ENCODE results near the gene ARHGAP45. TPM values are rescaled to one million over a fixed set of nuclear protein-coding genes. Genes with fewer than 3 reads are reported as not detected.

The ARHGAP45 gene
- total RNA-seq, 4 donors from 2014 or later: 17.8 to 28.3 (median 21.2) TPM

DNA sequence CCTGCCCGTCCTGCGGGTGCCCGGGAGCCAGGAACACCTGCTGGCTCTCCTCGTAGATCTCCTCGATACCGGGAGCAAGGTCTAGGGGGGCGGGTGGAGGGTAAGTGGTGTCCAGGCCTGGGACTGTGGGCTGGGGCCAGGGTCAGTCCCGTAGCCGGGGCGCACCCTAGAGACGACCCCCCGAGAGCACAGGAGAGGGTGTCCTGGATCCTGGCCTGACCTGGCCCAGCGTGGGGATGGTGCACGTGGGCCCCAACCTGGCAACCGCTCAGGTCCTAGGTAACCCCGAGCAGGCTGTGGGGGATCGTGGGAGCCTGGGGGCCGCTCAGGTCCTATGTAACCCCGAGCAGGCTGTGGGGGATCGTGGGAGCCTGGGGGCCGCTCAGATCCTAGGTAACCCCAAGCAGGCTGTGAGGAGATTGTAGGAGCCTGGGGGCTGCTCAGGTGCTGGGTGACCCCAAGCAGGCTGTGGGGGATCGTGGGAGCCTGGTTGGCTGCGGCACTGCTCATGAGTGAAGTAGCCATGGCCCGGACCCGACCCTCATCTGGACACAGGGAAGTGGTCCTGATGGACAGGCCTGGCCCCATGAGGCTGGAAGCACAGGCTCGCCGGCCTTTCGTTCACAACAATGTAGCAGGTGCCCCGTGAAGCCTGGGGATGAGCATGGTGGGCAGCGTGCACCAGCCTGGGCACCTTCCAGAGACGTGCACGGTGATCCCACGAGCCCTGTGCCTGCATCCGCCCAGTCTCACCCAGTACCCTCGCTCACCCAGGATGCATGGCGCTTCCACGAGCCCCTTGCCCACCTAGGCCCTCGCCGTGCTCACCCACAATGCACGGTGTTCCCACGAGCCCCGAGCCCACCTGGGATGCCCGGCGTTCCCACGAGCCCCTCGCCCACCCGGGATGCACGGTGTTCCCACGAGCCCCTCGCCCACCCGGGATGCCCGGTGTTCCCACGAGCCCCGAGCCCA lies 43.0 kb downstream of the ARHGAP45 start:
- H3K27ac ChIP-seq (replicated peaks in 1 of 4): peak overlapping the region in 1 of 4 donors; percentile 14
- 91% methylated on average over 32 of the region's 54 CpGs for WGBS
- DNase-seq (ENCODE audit: extremely low spot score): no peak
- peaks cover 39 to 69% (median 52%) of the 10 kb centered on the region in 4 donors for H3K4me1 ChIP-seq
- H3K27me3 ChIP-seq: no peaks in the 10 kb centered on the region
- TF ChIP-seq POLR2A (IDR thresholded peaks at IDR 0.05; ENCODE audit: low read depth): no peak
- peak in 1 of 2 donors; percentile 2 for TF ChIP-seq POLR2AphosphoS5 (IDR thresholded peaks at IDR 0.05)
- H3K4me3 ChIP-seq: no peak overlapping the region
- intact Hi-C loops (cut with DNase I): loop anchor here (5.0 kb wide), 1 partner anchor 82 kb away; no protein-coding TSS in a partner anchor
- no peaks in the 10 kb centered on the region for H3K9me3 ChIP-seq
- peaks cover 39 to 90% (median 85%) of the 10 kb centered on the region in 4 donors for H3K36me3 ChIP-seq

DNA sequence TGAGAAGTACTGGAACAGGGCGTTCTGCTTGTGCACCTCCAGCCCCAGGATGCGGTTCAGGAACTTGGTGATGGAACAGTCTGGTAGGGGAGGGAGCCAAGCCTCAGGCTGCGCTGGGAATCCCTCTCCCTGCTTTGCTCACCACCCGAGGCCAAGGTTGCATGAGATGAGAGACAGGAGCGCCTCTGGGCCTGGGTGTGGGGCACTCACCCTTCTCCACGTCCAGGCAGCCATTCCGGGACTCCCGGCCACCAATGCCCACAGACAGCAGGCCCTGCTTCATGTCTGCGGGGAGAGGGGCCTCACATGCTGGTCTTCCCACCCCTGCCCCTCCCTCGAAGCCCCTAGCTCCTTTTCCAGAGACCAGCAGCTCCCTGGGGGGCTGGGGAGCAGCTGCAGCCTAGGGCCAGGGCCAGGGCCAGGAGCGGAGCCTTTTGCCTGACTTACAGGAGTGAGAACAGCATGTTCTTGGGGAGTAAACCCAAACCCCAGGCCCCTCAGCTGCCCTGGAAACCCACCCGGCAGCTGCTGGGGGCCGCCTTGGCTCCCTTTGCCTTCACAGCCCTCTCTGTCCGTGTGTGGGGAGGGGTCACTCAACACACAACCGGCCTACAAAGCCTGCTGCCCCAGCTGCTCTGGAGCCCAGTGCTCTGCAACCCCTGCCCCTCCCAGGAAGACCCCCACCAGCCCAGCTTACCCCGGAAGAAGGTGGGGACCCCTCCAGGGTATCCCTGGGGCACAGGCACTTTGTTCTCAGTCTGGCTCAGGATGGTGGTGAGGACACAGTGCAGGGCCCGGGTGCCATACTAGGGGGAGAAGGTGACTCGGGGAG lies 44.1 kb downstream of the ARHGAP45 start:
- H3K4me3 ChIP-seq: no peak overlapping the region
- WGBS: 83% methylated on average over 12 of the region's 18 CpGs
- H3K4me1 ChIP-seq: peaks cover 28 to 59% (median 41%) of the 10 kb centered on the region in 4 donors
- H3K27me3 ChIP-seq: no peaks in the 10 kb centered on the region
- H3K9me3 ChIP-seq: no peaks in the 10 kb centered on the region
- TF ChIP-seq, protein P1, sequence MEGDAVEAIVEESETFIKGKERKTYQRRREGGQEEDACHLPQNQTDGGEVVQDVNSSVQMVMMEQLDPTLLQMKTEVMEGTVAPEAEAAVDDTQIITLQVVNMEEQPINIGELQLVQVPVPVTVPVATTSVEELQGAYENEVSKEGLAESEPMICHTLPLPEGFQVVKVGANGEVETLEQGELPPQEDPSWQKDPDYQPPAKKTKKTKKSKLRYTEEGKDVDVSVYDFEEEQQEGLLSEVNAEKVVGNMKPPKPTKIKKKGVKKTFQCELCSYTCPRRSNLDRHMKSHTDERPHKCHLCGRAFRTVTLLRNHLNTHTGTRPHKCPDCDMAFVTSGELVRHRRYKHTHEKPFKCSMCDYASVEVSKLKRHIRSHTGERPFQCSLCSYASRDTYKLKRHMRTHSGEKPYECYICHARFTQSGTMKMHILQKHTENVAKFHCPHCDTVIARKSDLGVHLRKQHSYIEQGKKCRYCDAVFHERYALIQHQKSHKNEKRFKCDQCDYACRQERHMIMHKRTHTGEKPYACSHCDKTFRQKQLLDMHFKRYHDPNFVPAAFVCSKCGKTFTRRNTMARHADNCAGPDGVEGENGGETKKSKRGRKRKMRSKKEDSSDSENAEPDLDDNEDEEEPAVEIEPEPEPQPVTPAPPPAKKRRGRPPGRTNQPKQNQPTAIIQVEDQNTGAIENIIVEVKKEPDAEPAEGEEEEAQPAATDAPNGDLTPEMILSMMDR (IDR thresholded peaks at IDR 0.05): no peak
- TF ChIP-seq POLR2A (IDR thresholded peaks at IDR 0.05; ENCODE audit: low read depth): no peak
- TF ChIP-seq POLR2AphosphoS5 (IDR thresholded peaks at IDR 0.05): no peak
- TF ChIP-seq EP300 (IDR thresholded peaks at IDR 0.05): no peak
- intact Hi-C loops (cut with DNase I): loop anchor here (5.0 kb wide), 1 partner anchor 81 kb away; no protein-coding TSS in a partner anchor
- no peak for DNase-seq (ENCODE audit: extremely low spot score)
- H3K27ac ChIP-seq (replicated peaks in 1 of 4): peak overlapping the region; percentile 76 to 83 (median 77)
- H3K36me3 ChIP-seq: peaks cover 41 to 97% (median 91%) of the 10 kb centered on the region in 4 donors

DNA sequence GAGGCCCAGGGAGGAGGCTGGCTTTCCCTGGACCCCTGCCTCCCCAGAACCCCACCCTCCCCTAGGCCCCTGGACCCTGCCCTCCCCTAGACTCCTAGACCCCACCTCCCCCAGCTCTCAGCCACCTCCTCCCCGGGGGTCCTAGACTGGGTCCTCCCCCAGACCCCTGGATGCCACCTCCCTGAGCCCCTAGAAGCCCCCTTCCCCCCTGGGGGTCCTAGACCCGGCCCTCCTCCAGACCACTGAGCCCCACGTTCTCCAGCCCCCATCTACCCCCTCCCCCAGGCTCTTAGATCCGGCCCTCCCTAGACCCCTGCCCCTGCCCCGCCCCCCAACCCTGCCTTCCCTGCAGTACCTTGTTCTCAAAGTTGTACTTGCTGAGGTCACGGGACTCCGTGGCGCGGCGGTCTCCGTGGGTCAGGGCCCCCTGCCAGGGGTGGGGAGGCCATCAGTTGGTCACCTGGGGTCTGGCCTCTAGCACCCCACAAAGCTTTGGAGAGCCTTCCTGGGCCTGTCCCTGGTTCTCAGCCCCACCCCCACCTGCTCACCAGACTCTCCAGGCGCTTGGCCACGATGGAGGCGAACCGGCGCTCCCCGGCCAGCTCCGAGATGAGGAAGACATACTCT lies 44.8 kb downstream of the ARHGAP45 start:
- Histone ChIP-seq H3K9me3 (no peaks in the 10 kb centered on the region), H3K27me3 (no peaks in the 10 kb centered on the region), H3K4me1 (peaks cover 23 to 52% (median 36%) of the 10 kb centered on the region in 4 donors), H3K4me3 (no peak overlapping the region), H3K27ac (replicated peaks in 1 of 4) (peak overlapping the region; percentile 76 to 83 (median 77)), H3K36me3 (peaks cover 44 to 97% (median 91%) of the 10 kb centered on the region in 4 donors)
- TF ChIP-seq, protein P1 (IDR thresholded peaks at IDR 0.05): no peak
- TF ChIP-seq EP300 (IDR thresholded peaks at IDR 0.05): no peak
- TF ChIP-seq POLR2A (IDR thresholded peaks at IDR 0.05; ENCODE audit: low read depth): no peak
- TF ChIP-seq POLR2AphosphoS5 (IDR thresholded peaks at IDR 0.05): no peak
- intact Hi-C loops (cut with DNase I): loop anchor here (5.0 kb wide), 1 partner anchor 81 kb away; no protein-coding TSS in a partner anchor
- WGBS: 70% methylated on average over 9 of the region's 18 CpGs
- DNase-seq (ENCODE audit: extremely low spot score): no peak

DNA sequence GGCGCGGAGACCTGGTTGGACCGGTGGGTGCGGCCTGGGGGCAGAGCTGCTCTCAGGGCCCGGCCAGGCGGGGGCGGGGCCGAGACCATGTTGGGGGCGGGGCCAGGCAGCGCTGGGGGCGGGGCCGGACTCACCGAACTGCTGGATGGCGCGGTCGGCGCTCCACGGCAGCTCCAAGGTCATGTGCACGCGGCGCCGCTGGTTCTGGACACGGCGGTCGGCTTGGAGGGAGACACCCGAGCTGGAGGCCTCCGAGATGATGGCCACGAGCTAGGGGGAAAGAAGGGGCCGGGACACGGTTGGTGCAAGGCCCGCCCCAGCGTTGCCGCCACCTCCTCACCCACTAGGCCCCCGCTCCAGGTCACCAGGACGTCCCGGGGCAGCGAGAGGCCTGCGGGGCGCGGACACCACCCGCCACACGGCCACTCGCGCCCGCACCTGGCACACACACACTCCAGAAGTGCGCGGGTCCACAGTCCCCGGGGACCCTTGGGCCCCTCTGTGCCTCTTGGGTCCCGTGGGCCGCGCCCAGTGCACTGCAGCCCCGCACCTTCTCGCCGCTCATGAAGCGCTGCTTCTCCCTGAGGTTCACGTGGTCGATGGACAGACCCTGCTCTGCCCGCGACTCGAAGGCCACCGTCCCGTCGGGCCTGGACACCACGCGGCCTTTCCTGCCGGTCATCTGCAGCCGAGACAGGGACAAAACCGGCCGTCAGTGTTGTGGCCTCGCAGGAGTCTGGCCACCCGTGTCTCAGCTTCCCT lies 45.5 kb downstream of the ARHGAP45 start:
- Histone ChIP-seq H3K27ac (replicated peaks in 1 of 4) (peak overlapping the region; percentile 76 to 83 (median 77)), H3K4me1 (peaks cover 21 to 45% (median 33%) of the 10 kb centered on the region in 4 donors), H3K4me3 (no peak overlapping the region), H3K36me3 (peaks cover 45 to 97% (median 91%) of the 10 kb centered on the region in 4 donors), H3K27me3 (no peaks in the 10 kb centered on the region), H3K9me3 (no peaks in the 10 kb centered on the region)
- WGBS: 89% methylated on average over 10 of the region's 71 CpGs
- intact Hi-C loops (cut with DNase I): loop anchor here (5.0 kb wide), 1 partner anchor 80 kb away; no protein-coding TSS in a partner anchor
- no peak for DNase-seq (ENCODE audit: extremely low spot score)
- no peak for TF ChIP-seq POLR2A (IDR thresholded peaks at IDR 0.05; ENCODE audit: low read depth)
- peak in 1 of 2 donors; percentile 4 for TF ChIP-seq POLR2AphosphoS5 (IDR thresholded peaks at IDR 0.05)
